ENCODE results near the gene VCP.

- TF ChIP-seq CTCF (IDR thresholded peaks at IDR 0.05) (no peak), POLR2AphosphoS5 (IDR thresholded peaks at IDR 0.05) (no peak), POLR2A (IDR thresholded peaks at IDR 0.05; ENCODE audit: low read depth) (no peak), EP300 (IDR thresholded peaks at IDR 0.05) (no peak)
These were observed 32.2 kb upstream of the VCP start for GRCh38 chr9:35104586-35104985.

All from esophagus muscularis mucosa (tissue), 4 donors.